NCI-H2227 (cell line): ENCODE results near the gene RAB3IL1.

Experiments used
- DNase-seq: peaks from one replicate; lab custom pipeline; 2025; ENCODE audit not compliant: unreplicated experiment; lab: John Stamatoyannopoulos, UW

RAB3IL1 gene

GRCh38 chr11:61905801-61906521, 11.4 kb downstream of the RAB3IL1 start:
- DNase-seq, result no peak

GRCh38 chr11:61905067-61905696, 12.2 kb downstream of the RAB3IL1 start:
- DNase-seq, result no peak

- DNase-seq, result no peak
These were observed 12.8 kb downstream of the RAB3IL1 start for GRCh38 chr11:61904539-61905048.

GRCh38 chr11:61903845-61904244, 13.5 kb downstream of the RAB3IL1 start:
- no peak for DNase-seq

- no peak for DNase-seq
These were observed 15.1 kb downstream of the RAB3IL1 start for GRCh38 chr11:61902313-61902712.

GRCh38 chr11:61901397-61901796, 16.0 kb downstream of the RAB3IL1 start:
- DNase-seq, result no peak

- no peak for DNase-seq
These were observed 17.1 kb downstream of the RAB3IL1 start for GRCh38 chr11:61900251-61900650.

GRCh38 chr11:61899146-61899841, 18.1 kb downstream of the RAB3IL1 start:
- peak; percentile 90 for DNase-seq

GRCh38 chr11:61898247-61898582, 19.2 kb downstream of the RAB3IL1 start:
- no peak for DNase-seq

- DNase-seq, result peak; percentile 81
These were observed 19.7 kb downstream of the RAB3IL1 start for GRCh38 chr11:61897387-61898246.

- DNase-seq, result no peak
These were observed 20.5 kb downstream of the RAB3IL1 start for GRCh38 chr11:61896665-61897386.

- no peak for DNase-seq
These were observed 21.7 kb downstream of the RAB3IL1 start for GRCh38 chr11:61895718-61896059.

- no peak for DNase-seq
These were observed 22.2 kb downstream of the RAB3IL1 start for GRCh38 chr11:61895046-61895717.

- no peak for DNase-seq
These were observed 23.4 kb downstream of the RAB3IL1 start for GRCh38 chr11:61893981-61894380.

GRCh38 chr11:61892085-61892370, 25.3 kb downstream of the RAB3IL1 start:
- no peak for DNase-seq

GRCh38 chr11:61891331-61892084, 25.9 kb downstream of the RAB3IL1 start, which contains the start of gene FADS3:
FADS3 (minus strand) TSS chr11:61891545; CDS start chr11:61891381, 164 bp downstream.
- peak; percentile 93 for DNase-seq

- peak; percentile 62 for DNase-seq
These were observed 26.6 kb downstream of the RAB3IL1 start for GRCh38 chr11:61890529-61891330.

GRCh38 chr11:61889831-61890230, 27.5 kb downstream of the RAB3IL1 start:
- DNase-seq, result no peak

- DNase-seq, result no peak
These were observed 28.8 kb downstream of the RAB3IL1 start for GRCh38 chr11:61888590-61888989.
